Sigmoid colon (tissue), 7 donors: ENCODE results near the gene AP5M1. TPM values are rescaled to one million over a fixed set of nuclear protein-coding genes. Genes with fewer than 3 reads are reported as not detected.

ENCODE experiments used
- DNase-seq: peaks from one replicate; pipeline ENCODE4 v3.0.0-alpha.2; 2019
- H3K27ac ChIP-seq, 4 donors: fragments of 200-600 bp; sonication (generic); one replicate each; pipeline ENCODE4 v1.5.1; 2016 to 2019; ENCODE audit warnings: mild to moderate bottlenecking in 1 of 4
- H3K27me3 ChIP-seq, 3 donors: fragments of 200-600 bp; sonication (generic); one replicate each; pipeline ENCODE4 v1.5.1; 2019; ENCODE audit warnings: mild to moderate bottlenecking in 1 of 3
- H3K36me3 ChIP-seq, 4 donors: fragments of 200-600 bp; sonication (generic); one replicate each; pipeline ENCODE4 v1.5.1; 2016 to 2019
- H3K4me1 ChIP-seq, 4 donors: fragments of 200-600 bp; sonication (generic); one replicate each; pipeline ENCODE4 v1.5.1; 2017 to 2019
- H3K4me3 ChIP-seq, 4 donors: fragments of 200-600 bp; sonication (generic); one replicate each; pipeline ENCODE4 v1.5.1; 2017 to 2019; ENCODE audit warnings: mild to moderate bottlenecking in 2 of 4, moderate library complexity in 1 of 4
- H3K9me3 ChIP-seq, 4 donors: fragments of 200-600 bp in 3 of 4; sonication (generic) in 3 of 4; one replicate each; pipeline versions ENCODE4 v1.5.1 to v1.6.1; 2013 to 2019
- EP300 ChIP-seq, 4 donors: sonication (generic); formaldehyde crosslinking; IDR thresholded peaks; one replicate each; pipeline ENCODE4 v1.6.1; 2017; ENCODE audit warnings: antibody characterized with exemption in 4 of 4
- POLR2A ChIP-seq, 2 donors: fragments of 450-650 bp; IDR thresholded peaks; one replicate each; pipeline ENCODE4 v1.6.1; 2016; ENCODE audit warnings: antibody characterized with exemption in 2 of 2, mild to moderate bottlenecking in 2 of 2, moderate library complexity in 2 of 2
- POLR2AphosphoS5 ChIP-seq, 4 donors: sonication (generic); formaldehyde crosslinking; IDR thresholded peaks; one replicate each; pipeline ENCODE4 v1.6.1; 2017; ENCODE audit warnings: antibody characterized with exemption in 4 of 4
- WGBS, 2 donors: extraction: QIAGEN DNeasy Blood & Tissue Kit; methylation state at CpG; one replicate each; pipeline ENCODE4 v1.1.7; 2013; 5-methylcytosine and 5-hydroxymethylcytosine counted together
- intact Hi-C: fragments of 100-400 bp; cut with DNase I; formaldehyde crosslinking; loops from one replicate; pipeline ENCODE4 v1.15.1; 2023
- polyA plus RNA-seq, 3 donors: library from polyadenylated mRNA; stranded (reverse); fragments of 200-250 nt; gene quantifications; one replicate each; pipeline ENCODE4 v1.2.3, GENCODE V29; 2013
- total RNA-seq, 4 donors: library from RNA; depleted of rRNA; stranded (reverse); fragments of >200 nt; gene quantifications; one replicate each; pipeline ENCODE4 v1.1.0, GENCODE V29; 2016
- TF ChIP-seq, protein P1 (sequence below), 4 experiments: fragments of 450-650 bp in 3 of 4; fragments of 200-600 bp in 1 of 4; IDR thresholded peaks; one replicate each; pipeline ENCODE4 v1.5.1; 2016 to 2019; ENCODE audit warnings: antibody characterized with exemption in 4 of 4, mild to moderate bottlenecking in 3 of 4, moderate library complexity in 2 of 4
- donor health status: healthy with polysubstance abuse.
- donor health status: Bipolar disorder and iron deficiency.
- donor health status: healthy.

Gene AP5M1
- total and polyA plus RNA-seq, 7 donors = 16.1 to 38.8 (median 21.4) TPM

- Histone ChIP-seq H3K27me3 (no peaks in the 10 kb centered on the region), H3K4me3 (no peak overlapping the region), H3K36me3 (peaks cover 0 to 87% (median 20%) of the 10 kb centered on the region in 4 donors), H3K27ac (no peak overlapping the region), H3K9me3 (no peaks in the 10 kb centered on the region), H3K4me1 (no peaks in the 10 kb centered on the region)
- TF ChIP-seq POLR2AphosphoS5 (IDR thresholded peaks at IDR 0.05) (no peak), POLR2A (IDR thresholded peaks at IDR 0.05) (no peak)
- no peak for DNase-seq
- 91 to 93% methylated on average over 2 of the region's 2 CpGs for WGBS, 2 donors
- intact Hi-C loops = no loop called here
Observed at GRCh38 chr14:57287745-57288144, 19.0 kb downstream of the AP5M1 start.

DNA sequence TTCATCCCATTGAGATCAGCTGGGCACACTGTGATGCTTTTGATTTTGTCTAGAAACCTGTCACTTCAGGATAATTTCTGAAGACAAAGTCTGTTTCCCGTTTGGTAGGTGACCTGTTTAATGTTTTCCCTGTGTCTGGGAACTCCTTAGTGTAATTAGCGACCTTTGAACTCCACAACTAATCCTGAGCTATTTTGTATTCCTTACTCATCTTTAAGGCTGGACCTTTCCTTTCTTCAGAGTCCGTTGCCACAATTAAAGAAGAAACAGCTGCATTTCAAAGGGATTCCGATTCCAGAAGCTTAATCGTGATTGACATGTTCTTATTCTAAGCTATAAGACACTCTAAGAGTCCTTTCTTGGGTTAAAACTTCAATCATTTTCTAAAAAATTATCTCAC lies 22.0 kb downstream of the AP5M1 start:
- H3K27me3 ChIP-seq = no peaks in the 10 kb centered on the region
- intact Hi-C loops = no loop called here
- H3K4me1 ChIP-seq = no peaks in the 10 kb centered on the region
- no peak for DNase-seq
- no peak overlapping the region for H3K4me3 ChIP-seq
- no peak for TF ChIP-seq EP300 (IDR thresholded peaks at IDR 0.05)
- no peak for TF ChIP-seq POLR2A (IDR thresholded peaks at IDR 0.05)
- no peak for TF ChIP-seq POLR2AphosphoS5 (IDR thresholded peaks at IDR 0.05)
- TF ChIP-seq, protein P1, sequence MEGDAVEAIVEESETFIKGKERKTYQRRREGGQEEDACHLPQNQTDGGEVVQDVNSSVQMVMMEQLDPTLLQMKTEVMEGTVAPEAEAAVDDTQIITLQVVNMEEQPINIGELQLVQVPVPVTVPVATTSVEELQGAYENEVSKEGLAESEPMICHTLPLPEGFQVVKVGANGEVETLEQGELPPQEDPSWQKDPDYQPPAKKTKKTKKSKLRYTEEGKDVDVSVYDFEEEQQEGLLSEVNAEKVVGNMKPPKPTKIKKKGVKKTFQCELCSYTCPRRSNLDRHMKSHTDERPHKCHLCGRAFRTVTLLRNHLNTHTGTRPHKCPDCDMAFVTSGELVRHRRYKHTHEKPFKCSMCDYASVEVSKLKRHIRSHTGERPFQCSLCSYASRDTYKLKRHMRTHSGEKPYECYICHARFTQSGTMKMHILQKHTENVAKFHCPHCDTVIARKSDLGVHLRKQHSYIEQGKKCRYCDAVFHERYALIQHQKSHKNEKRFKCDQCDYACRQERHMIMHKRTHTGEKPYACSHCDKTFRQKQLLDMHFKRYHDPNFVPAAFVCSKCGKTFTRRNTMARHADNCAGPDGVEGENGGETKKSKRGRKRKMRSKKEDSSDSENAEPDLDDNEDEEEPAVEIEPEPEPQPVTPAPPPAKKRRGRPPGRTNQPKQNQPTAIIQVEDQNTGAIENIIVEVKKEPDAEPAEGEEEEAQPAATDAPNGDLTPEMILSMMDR (IDR thresholded peaks at IDR 0.05) = no peak
- H3K36me3 ChIP-seq = peaks cover 0 to 58% (median 9%) of the 10 kb centered on the region in 4 donors
- WGBS, 2 donors = 22 to 66% methylated on average over 5 of the region's 5 CpGs
- H3K27ac ChIP-seq = no peak overlapping the region
- no peaks in the 10 kb centered on the region for H3K9me3 ChIP-seq

GRCh38 chr14:57291692-57292647 lies 23.2 kb downstream of the AP5M1 start:
- Histone ChIP-seq H3K4me3 (no peak overlapping the region), H3K27me3 (no peaks in the 10 kb centered on the region), H3K27ac (no peak overlapping the region), H3K4me1 (no peaks in the 10 kb centered on the region), H3K36me3 (peaks cover 0 to 46% (median 6%) of the 10 kb centered on the region in 4 donors), H3K9me3 (no peaks in the 10 kb centered on the region)
- WGBS, 2 donors = 62 to 70% methylated on average over 6 of the region's 6 CpGs
- intact Hi-C loops = no loop called here
- no peak for TF ChIP-seq POLR2A (IDR thresholded peaks at IDR 0.05)
- no peak for TF ChIP-seq EP300 (IDR thresholded peaks at IDR 0.05)
- TF ChIP-seq, protein P1 (IDR thresholded peaks at IDR 0.05) = no peak
- no peak for TF ChIP-seq POLR2AphosphoS5 (IDR thresholded peaks at IDR 0.05)
- DNase-seq = no peak

DNA sequence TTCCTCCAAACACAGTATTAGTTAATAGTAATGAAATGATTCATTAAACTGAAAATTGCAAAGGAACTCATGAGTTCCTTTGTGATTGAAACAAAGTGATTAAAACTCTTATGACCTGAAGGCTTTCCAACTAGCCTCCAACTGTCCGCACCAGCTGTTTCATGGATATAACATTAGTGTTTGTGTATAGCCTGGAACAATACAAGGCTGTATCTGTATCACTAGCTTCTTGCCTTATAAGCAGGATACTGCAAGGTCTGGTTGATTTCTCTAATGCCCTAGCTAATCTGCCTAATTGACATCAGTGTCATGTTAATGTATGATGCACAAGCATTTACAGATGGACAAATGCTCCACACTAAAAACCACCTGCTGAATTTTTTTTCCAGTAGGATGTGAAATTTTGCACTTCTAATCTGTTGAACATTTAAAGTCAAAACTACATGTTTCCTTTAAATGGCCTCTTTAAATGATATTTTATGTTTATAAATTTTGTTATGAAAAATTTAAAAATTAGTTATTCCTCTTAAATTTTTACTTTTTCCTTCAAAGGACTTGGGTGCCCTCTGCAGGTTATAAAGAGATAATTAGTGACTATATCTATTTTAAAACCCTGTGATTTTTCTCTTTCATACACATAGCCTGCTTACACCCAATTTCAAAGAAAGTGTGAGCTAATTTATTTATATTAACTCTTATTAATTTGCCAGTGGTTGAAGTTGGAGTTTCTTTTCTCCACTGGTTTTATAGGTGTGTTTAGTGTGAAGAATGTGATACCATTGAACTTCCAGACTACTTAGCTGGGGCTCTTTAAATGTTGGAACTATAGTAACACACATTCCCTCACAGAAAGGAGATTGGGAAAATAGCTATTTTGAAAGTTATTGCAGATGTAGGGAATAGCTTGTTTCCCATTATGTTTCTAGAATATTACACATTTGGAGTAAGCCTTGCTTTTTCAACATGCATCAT lies 25.4 kb downstream of the AP5M1 start:
- H3K27me3 ChIP-seq = no peaks in the 10 kb centered on the region
- intact Hi-C loops = no loop called here
- no peak for DNase-seq
- TF ChIP-seq, protein P1 (IDR thresholded peaks at IDR 0.05) = no peak
- TF ChIP-seq EP300 (IDR thresholded peaks at IDR 0.05) (no peak), POLR2A (IDR thresholded peaks at IDR 0.05) (no peak), POLR2AphosphoS5 (IDR thresholded peaks at IDR 0.05) (no peak)
- H3K36me3 ChIP-seq = peaks cover 0 to 25% (median 4%) of the 10 kb centered on the region in 4 donors
- WGBS, 2 donors = 98 to 99% methylated on average over 1 of the region's 1 CpG
- no peak overlapping the region for H3K4me3 ChIP-seq
- H3K27ac ChIP-seq = no peak overlapping the region
- no peaks in the 10 kb centered on the region for H3K9me3 ChIP-seq
- H3K4me1 ChIP-seq = no peaks in the 10 kb centered on the region
